ENCODE data around the gene ACOT7. TPM values are rescaled to one million over a fixed set of nuclear protein-coding genes. Genes with fewer than 3 reads are reported as not detected.
A peak's percentile ranks its signal among the peaks of the same experiment; 100 is the strongest.

Gene ACOT7
- total RNA-seq, 1 experiment from 2014 or later, result 120 TPM

- in situ Hi-C loops (cut with HindIII; ENCODE audit: low pct_unique_long_range_greater_than_20kb, low sequenced_read_pairs), result no loop called here
- POLR2A ChIA-PET, result interaction anchor here (0.7 kb wide), 1 partner anchor 184 kb away, joined by 3 read pairs; no protein-coding TSS in a partner anchor
- CTCF ChIA-PET, result interaction anchor here (0.8 kb wide), 1 partner anchor 28 kb away, joined by 3 read pairs; no protein-coding TSS in a partner anchor
These were observed 158.3 kb downstream of the ACOT7 start for GRCh38 chr1:6235296-6235677.

More at GRCh38 chr1:6235296-6235677, 158.3 kb downstream of the ACOT7 start:
- Histone ChIP-seq H3K27me3 (ENCODE audit: control insufficient read depth, insufficient read depth, low read length) (no peaks in the 10 kb centered on the region), H3K27ac (ENCODE audit: low read length) (peak overlapping the region; percentile 84), H3K36me3 (ENCODE audit: control insufficient read depth, insufficient read depth, low read length) (peaks cover 10% of the 10 kb centered on the region), H3K4me3 (ENCODE audit: low read depth in 2 of 2, low read length in 2 of 2) (peak overlapping the region; percentile 62 to 84), H3K9me3 (ENCODE audit: control insufficient read depth, insufficient read depth, low read depth, low read length) (no peaks in the 10 kb centered on the region), H3K4me1 (ENCODE audit: control insufficient read depth, insufficient read depth, low read length) (peaks cover 6% of the 10 kb centered on the region)
- peak; percentile 4; the same call in 1 of the 2 replicates for ATAC-seq
- no peak for TF ChIP-seq REST (IDR thresholded peaks at IDR 0.05; ENCODE audit: insufficient read depth in 1 of 2, low read depth in 2 of 2, low read length in 1 of 2)
- no peak for TF ChIP-seq CTCF (IDR thresholded peaks at IDR 0.05)
- no peak for TF ChIP-seq SIN3A (IDR thresholded peaks at IDR 0.05; ENCODE audit: borderline replicate concordance, insufficient read depth, low read depth, low read length)
- TF ChIP-seq TCF7L2 (IDR thresholded peaks at IDR 0.05; ENCODE audit: low read depth, low read length), result no peak
- TF ChIP-seq POLR2AphosphoS5 (IDR thresholded peaks at IDR 0.05; ENCODE audit: low read depth, low read length), result no peak
- intact Hi-C loops (cut with micrococcal nuclease; ENCODE audit: unreplicated experiment), result no loop called here
- DNase-seq (ENCODE audit: low read depth, low spot score), result no peak
- BruUV-seq (replicated peaks), result no TSS peak

Measured in Panc1 (cell line).